ENCODE results near the gene SAT2.

Gene SAT2

DNA sequence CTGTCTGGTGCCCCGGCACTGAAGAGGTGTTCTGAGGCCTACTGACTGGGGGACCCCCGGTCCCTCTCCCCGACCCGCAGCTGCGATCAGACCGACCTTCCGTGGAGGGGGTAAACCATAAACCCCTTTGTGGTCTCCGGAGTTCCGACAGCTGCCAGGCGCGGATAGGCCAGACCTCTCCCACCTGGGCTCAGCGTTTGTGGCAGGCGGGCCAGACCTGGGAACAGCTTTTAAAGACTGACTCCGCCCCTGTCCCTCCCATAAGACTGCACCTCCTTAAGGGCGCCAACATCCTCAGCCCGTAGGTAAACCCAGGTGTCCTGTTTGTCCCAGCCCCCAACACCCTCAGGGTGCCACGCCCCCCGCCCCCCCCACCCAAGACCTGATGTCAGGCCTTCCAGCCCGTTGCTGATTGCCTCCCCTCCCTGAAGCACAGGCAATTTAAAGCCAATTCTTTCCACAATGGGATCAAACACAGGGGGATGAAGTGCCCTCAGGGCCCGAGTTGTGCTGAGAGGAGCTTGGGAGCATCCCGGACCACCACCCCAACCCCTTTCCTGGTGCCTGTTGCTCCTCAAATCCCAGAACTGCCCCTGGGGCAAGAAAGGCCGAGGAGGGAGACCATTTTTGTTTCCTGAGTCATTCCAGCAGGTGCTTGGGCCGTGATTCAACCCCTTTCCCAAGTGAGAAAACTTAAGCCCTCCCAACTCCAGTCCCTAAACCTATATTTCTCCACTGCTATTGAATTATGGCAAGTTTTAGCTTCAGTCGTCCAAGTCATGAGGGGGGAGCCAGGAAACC is 37.5 kb downstream of the SAT2 start, which contains the start of gene SOX15:
Gene SOX15 (minus strand): TSS at position 204 of the 801 bp plus-strand sequence. CDS start 418 bp downstream, outside the sequence.
- DNase-seq = no peak

DNA sequence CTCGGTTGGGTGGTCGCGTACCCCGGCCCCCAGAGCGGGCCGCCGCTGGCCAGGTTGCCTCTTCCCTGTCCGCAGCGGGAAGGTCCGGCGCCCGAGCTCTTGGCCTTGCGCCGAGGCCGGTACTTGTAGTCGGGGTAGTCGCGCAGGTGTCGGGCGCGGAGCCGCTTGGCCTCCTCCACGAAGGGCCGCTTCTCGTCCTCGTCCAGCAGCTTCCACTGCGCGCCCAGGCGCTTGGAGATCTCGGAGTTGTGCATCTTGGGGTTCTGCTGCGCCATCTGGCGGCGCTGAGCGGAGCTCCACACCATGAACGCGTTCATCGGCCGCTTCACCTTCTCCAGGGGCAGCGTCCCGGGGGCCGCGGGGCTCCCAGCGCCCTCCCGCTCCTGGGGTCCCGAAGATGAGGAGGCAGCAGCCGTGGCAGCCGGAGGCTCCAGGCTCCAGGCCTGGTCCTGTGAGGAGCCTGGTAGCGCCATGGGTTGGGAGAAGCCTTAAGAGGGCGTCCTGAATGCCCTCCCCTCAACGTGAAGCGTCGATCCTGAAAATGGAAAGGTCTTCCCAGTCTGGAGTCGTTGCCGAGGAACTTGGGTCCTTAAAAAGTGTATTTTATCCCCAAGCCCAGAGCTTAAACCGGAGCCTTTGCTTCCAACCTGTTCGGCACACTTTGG is 38.3 kb downstream of the SAT2 start:
- DNase-seq = no peak

DNA sequence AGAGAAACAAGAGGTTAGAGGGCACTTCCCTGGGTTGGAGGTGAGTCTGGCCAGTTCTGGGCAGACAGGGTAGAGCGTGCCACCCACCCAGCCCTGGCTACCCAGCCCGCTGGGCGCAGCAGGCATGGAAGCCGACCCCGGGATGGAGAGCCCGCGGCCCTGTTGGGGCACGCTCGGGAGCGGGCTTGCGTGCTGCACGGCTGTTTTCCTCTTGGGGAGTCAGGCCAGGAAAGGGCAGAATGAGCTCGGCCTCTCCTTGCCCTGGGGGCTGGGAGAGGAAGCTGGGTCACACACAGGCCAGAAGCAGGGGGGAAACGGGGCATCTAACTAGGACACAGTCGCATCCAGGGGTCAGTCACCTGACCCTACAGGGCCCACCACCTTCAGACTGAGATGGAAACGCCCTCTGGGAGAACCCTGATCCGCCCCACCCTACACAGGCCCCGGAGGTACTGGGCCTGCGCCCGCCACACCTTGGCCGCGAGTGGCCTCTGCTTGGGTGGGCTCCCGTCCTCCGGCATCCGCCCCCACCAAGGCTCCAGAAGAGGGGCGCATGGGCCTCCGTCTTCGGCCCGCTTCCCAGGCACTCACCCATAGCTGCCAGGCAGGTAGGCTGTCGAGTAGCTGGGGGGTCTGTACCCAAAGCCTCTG is 38.9 kb downstream of the SAT2 start:
- DNase-seq = no peak

- no peak for DNase-seq
Observed at GRCh38 chr17:7587420-7588151, 40.0 kb downstream of the SAT2 start.

DNA sequence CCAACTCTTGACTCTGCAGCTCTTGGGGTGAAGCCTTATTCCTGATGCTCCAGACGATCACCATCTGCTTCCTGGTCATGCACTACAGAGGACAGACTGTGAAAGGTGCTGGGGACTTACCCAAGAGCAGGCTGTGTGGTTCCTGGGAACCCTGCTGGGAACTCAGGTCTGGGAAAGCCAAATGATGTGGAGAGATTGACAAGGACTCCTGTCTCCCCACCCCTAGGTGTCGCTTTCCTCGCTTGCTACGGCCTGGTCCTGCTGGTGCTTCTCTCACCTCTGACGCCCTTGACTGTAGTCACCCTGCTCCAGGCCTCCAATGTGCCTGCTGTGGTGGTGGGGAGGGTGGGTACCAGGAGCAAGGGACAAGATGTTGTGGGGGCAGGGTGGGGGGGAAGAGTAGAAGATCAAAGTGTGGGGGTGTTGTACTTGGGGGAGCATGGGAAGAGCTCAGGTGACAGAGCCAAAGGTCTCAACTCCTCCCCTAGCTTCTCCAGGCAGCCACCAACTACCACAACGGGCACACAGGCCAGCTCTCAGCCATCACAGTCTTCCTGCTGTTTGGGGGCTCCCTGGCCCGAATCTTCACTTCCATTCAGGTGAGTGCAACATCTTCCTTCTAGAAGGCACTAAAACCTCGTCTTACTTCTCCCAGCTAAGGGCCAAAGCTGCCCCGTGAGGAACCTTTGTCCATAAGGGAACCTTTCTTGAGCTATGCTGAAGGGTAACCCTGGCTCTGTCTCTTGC is 40.8 kb downstream of the SAT2 start:
- DNase-seq = no peak

DNA sequence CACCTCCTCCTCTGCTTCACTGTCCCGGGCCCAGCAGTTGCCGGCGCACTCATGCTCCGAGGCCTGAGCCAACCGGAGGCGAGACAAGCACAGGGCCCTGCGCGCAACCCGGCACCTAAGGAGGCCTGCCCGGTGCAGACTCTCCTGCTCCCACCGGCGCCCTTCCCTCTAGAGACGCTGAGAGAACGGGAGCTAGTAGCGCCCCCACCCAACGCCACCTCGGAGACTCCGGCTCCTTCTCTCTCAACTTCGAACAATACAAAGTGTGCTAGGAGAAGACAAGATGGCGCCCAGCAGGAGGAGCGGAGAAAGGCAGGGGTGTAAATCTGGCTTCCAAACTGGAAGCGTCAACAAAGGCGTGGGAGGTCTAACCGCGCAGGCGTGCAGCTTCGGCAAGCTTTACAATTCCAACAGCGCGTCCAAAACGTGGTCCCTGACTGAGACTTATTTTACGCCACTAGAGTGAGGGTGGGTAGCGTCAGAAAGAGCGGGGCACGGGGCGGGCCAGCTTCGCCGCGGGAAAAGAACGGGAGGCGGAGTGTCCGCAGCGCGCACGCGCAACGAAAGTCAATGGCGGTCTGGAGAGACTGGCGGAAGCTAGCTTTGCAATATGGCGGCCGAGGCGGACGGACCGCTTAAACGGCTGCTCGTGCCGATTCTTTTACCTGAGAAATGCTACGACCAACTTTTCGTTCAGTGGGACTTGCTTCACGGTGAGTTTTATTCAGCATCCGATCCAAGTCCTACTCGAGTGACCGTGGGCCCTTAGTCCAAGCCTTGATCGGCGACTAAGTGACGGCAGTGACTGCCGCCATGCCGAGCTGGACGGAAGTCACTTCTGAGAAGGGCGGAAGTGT is 44.1 kb downstream of the SAT2 start, which contains the start of gene MPDU1:
Gene MPDU1 (plus strand): TSS at position 600 of the 857 bp plus-strand sequence. CDS start 11 bp downstream, at position 611.
- DNase-seq = peak; percentile 77

DNA sequence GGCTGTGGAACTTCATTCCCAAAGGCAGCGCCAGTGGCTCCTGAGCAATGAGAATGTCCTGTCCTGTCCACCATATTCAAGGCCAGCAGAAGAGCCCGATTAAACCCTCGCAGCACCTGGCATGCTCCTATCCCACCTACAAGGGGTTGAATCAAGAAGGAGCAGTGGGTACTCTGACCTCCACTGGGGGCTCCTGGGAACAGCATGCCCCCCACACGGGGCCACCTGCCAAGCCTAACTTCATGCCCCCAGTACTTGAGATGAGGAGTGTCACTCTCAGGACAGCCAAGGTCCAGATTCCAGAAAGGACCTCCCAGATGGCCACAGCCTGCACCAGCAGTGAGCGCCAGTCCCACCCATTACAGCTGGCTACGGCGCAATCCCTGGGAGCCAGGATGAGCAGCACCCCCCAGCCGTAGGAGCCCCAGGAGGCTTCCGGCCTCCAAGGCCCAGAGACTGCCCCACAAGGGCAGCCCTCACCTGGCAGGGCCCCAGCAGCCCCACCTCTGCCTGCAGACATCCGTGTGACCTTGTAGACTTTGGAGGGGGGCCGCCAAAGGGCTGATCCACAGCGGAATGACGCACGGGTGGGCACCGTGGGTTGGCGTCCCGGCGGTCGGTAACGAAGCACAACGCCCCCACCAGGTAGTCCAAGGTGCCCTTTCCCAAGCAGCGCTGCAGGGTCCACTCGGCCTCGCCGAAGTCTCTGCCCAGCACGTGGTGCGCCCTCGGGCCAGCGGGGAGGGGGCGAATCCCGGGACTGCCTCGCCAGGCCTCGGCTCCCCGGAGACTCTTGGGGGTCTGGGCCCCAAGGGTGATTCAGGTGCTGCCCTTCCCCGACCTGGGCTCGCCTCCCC is 45.0 kb downstream of the SAT2 start:
- DNase-seq = no peak

GRCh38 chr17:7580604-7581575 is 46.7 kb downstream of the SAT2 start:
- no peak for DNase-seq

- no peak for DNase-seq
Observed at GRCh38 chr17:7579834-7580603, 47.6 kb downstream of the SAT2 start.

- no peak for DNase-seq
Observed at GRCh38 chr17:7579001-7579833, 48.4 kb downstream of the SAT2 start, which contains the start of gene CD68. CD68 (plus strand) TSS chr17:7579638; CDS start chr17:7579678, 40 bp downstream.

DNA sequence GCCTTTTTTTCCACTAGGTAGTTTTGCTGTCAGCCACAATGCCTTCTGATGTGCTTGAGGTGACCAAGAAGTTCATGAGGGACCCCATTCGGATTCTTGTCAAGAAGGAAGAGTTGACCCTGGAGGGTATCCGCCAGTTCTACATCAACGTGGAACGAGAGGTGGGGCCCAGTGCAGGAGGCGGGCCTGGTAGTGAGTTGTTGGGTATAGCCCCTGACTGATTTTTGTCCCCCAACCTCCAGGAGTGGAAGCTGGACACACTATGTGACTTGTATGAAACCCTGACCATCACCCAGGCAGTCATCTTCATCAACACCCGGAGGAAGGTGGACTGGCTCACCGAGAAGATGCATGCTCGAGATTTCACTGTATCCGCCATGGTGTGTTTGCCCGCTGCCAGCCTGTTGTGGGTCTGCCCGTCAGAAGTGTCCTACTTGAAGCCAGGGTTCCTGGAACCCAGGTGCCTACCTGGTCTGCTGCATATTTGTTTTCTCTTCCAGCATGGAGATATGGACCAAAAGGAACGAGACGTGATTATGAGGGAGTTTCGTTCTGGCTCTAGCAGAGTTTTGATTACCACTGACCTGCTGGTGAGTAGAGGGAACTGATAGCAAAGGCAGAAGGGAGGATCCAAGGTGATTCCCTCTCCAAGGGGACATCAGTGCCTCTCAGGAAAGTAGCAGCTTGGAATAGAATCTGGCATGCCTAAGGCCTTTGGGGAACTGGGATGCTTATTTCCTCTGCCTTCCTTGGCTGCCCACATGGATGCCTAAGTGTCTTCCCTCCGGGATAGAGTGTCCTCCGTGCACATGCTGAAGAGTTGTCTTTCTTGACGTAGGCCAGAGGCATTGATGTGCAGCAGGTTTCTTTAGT is 50.1 kb downstream of the SAT2 start:
- DNase-seq = no peak

- DNase-seq = no peak
Observed at GRCh38 chr17:7576432-7576937, 51.1 kb downstream of the SAT2 start.

Measured in NCI-H187 treated with DMSO at 0.1 percent for 48 hours (cell line).